Measurements from ENCODE around the gene GLB1L3.

GLB1L3 gene

DNA sequence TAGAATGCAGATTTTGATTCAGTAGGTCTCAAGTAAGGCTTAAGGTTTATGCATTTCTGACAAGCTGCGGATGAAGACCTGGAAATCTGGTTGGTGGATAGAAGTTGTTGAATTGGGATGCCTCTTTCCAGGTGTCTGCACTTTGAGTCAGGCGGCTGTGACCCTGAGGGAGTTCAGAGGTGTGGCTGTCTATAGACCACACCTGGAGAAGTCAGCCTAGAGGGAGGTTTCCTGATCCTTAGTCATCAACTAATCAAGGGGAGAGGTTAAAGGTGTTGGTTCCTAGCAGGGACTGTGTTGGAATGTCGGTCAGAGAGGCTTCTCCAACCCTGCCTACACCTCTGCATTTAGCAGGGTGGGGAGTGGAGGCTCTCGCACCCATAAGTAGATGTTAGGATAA, 63.6 kb downstream of the GLB1L3 start:
- Histone ChIP-seq H3K4me3 (ENCODE audit: low read depth, low read length) (no peak overlapping the region), H3K27ac (ENCODE audit: extremely low read depth, low read depth, low read length) (no peak overlapping the region), H3K9me3 (ENCODE audit: control insufficient read depth, insufficient read depth, low read depth, low read length) (no peaks in the 10 kb centered on the region), H3K4me1 (ENCODE audit: control insufficient read depth, insufficient read depth, low read length) (no peaks in the 10 kb centered on the region), H3K36me3 (ENCODE audit: control insufficient read depth in 2 of 2, insufficient read depth in 1 of 2, low read length in 2 of 2) (peaks cover 0 to 6% of the 10 kb centered on the region in 2 experiments; a peak in 1 of 3 replicates)
- ChIA-PET POLR2A (no interaction called here), CTCF (no interaction called here)
- TF ChIP-seq, protein P1, sequence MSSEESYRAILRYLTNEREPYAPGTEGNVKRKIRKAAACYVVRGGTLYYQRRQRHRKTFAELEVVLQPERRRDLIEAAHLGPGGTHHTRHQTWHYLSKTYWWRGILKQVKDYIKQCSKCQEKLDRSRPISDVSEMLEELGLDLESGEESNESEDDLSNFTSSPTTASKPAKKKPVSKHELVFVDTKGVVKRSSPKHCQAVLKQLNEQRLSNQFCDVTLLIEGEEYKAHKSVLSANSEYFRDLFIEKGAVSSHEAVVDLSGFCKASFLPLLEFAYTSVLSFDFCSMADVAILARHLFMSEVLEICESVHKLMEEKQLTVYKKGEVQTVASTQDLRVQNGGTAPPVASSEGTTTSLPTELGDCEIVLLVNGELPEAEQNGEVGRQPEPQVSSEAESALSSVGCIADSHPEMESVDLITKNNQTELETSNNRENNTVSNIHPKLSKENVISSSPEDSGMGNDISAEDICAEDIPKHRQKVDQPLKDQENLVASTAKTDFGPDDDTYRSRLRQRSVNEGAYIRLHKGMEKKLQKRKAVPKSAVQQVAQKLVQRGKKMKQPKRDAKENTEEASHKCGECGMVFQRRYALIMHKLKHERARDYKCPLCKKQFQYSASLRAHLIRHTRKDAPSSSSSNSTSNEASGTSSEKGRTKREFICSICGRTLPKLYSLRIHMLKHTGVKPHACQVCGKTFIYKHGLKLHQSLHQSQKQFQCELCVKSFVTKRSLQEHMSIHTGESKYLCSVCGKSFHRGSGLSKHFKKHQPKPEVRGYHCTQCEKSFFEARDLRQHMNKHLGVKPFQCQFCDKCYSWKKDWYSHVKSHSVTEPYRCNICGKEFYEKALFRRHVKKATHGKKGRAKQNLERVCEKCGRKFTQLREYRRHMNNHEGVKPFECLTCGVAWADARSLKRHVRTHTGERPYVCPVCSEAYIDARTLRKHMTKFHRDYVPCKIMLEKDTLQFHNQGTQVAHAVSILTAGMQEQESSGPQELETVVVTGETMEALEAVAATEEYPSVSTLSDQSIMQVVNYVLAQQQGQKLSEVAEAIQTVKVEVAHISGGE (tag by site-specific recombination; conservative IDR thresholded peaks at IDR 0.05; ENCODE audit: low read depth), result no peak
- TF ChIP-seq ZNF211 (tag by site-specific recombination; IDR thresholded peaks at IDR 0.05; ENCODE audit: low read depth) (no peak), ZNF596 (tag by site-specific recombination; IDR thresholded peaks at IDR 0.05) (no peak), ZIC2 (tag by site-specific recombination; IDR thresholded peaks at IDR 0.05) (no peak), RBAK (tag by site-specific recombination; IDR thresholded peaks at IDR 0.05) (no peak), KLF8 (tag by site-specific recombination; IDR thresholded peaks at IDR 0.05) (no peak), ZNF707 (tag by site-specific recombination; IDR thresholded peaks at IDR 0.05) (no peak), ZNF558 (tag by site-specific recombination; IDR thresholded peaks at IDR 0.05) (no peak), ZNF701 (tag by site-specific recombination; IDR thresholded peaks at IDR 0.05) (no peak), SP2 (tag by site-specific recombination; IDR thresholded peaks at IDR 0.05) (no peak), ZNF549 (tag by site-specific recombination; IDR thresholded peaks at IDR 0.05) (no peak), ZNF843 (tag by site-specific recombination; IDR thresholded peaks at IDR 0.05) (no peak), ZNF335 (tag by site-specific recombination; conservative IDR thresholded peaks at IDR 0.05) (no peak), SETDB1 (IDR thresholded peaks at IDR 0.05; ENCODE audit: insufficient read length, low read length) (no peak), ZNF184 (tag by site-specific recombination; IDR thresholded peaks at IDR 0.05) (no peak), ZBTB1 (tag by site-specific recombination; IDR thresholded peaks at IDR 0.05) (no peak), ZBTB17 (tag by site-specific recombination; IDR thresholded peaks at IDR 0.05) (no peak)
- TF ChIP-seq, protein P2, sequence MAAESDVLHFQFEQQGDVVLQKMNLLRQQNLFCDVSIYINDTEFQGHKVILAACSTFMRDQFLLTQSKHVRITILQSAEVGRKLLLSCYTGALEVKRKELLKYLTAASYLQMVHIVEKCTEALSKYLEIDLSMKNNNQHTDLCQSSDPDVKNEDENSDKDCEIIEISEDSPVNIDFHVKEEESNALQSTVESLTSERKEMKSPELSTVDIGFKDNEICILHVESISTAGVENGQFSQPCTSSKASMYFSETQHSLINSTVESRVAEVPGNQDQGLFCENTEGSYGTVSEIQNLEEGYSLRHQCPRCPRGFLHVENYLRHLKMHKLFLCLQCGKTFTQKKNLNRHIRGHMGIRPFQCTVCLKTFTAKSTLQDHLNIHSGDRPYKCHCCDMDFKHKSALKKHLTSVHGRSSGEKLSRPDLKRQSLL (tag by site-specific recombination; IDR thresholded peaks at IDR 0.05), result no peak
- TF ChIP-seq, protein P3, sequence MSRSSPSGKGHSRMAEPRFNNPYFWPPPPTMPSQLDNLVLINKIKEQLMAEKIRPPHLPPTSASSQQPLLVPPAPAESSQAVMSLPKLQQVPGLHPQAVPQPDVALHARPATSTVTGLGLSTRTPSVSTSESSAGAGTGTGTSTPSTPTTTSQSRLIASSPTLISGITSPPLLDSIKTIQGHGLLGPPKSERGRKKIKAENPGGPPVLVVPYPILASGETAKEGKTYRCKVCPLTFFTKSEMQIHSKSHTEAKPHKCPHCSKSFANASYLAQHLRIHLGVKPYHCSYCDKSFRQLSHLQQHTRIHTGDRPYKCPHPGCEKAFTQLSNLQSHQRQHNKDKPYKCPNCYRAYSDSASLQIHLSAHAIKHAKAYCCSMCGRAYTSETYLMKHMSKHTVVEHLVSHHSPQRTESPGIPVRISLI (tag by site-specific recombination; IDR thresholded peaks at IDR 0.05), result no peak
- TF ChIP-seq, protein P4, sequence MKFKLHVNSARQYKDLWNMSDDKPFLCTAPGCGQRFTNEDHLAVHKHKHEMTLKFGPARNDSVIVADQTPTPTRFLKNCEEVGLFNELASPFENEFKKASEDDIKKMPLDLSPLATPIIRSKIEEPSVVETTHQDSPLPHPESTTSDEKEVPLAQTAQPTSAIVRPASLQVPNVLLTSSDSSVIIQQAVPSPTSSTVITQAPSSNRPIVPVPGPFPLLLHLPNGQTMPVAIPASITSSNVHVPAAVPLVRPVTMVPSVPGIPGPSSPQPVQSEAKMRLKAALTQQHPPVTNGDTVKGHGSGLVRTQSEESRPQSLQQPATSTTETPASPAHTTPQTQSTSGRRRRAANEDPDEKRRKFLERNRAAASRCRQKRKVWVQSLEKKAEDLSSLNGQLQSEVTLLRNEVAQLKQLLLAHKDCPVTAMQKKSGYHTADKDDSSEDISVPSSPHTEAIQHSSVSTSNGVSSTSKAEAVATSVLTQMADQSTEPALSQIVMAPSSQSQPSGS (tag by site-specific recombination; IDR thresholded peaks at IDR 0.05; ENCODE audit: low read depth), result no peak
